Upper lobe of right lung (tissue), 1 donor: ENCODE data around the gene DCUN1D1. TPM values are rescaled to one million over a fixed set of nuclear protein-coding genes. Genes with fewer than 3 reads are reported as not detected.
A peak's percentile ranks its signal among the peaks of the same experiment; 100 is the strongest.

ENCODE experiments used
- ATAC-seq: fragments of 200-7000 bp; cut with Tn5 transposase; one replicate; pipeline ENCODE4 v1.9.1; 2020; ENCODE audit warnings: mild to moderate bottlenecking, moderate library complexity
- DNase-seq: peaks from one replicate; pipeline ENCODE4 v3.0.0-alpha.2; 2020
- H3K27ac ChIP-seq: fragments of 200-600 bp; one replicate; pipeline ENCODE4 v1.8.0; 2022
- H3K27me3 ChIP-seq: fragments of 200-600 bp; one replicate; pipeline ENCODE4 v1.8.0; 2022; ENCODE audit warnings: mild to moderate bottlenecking
- H3K36me3 ChIP-seq: fragments of 200-600 bp; one replicate; pipeline ENCODE4 v1.8.0; 2022
- H3K4me1 ChIP-seq: fragments of 200-600 bp; one replicate; pipeline ENCODE4 v1.8.0; 2022
- H3K4me3 ChIP-seq: fragments of 200-600 bp; one replicate; pipeline ENCODE4 v1.8.0; 2022; ENCODE audit warnings: mild to moderate bottlenecking
- H3K9me3 ChIP-seq: fragments of 200-600 bp; one replicate; pipeline ENCODE4 v1.8.0; 2022
- CTCF ChIP-seq: fragments of 200-600 bp; IDR thresholded peaks from one replicate; pipeline ENCODE4 v1.8.0; 2022; ENCODE audit warnings: antibody characterized with exemption
- intact Hi-C: fragments of 100-400 bp; cut with DNase I; formaldehyde crosslinking; loops from one replicate; pipeline ENCODE4 v1.11.0; 2022
- total RNA-seq: library from RNA; stranded (reverse); fragmentation: NEBNext Ultra II Directional; extraction: Animal tissue kit (Norgen Biotek cat#: 25700); gene quantifications from one replicate; pipeline ENCODE4 v1.2.1, GENCODE V29; 2021
- donor health status: DM: no; HTN: yes; CAD: no; lungs with severe emphysema.

Gene DCUN1D1
- total RNA-seq, 1 donor from 2014 or later: 49.9 TPM

GRCh38 chr3:182892226-182892625 is 88.1 kb downstream of the DCUN1D1 start:
- DNase-seq (no peak), ATAC-seq (peak; percentile 27)
- no peak overlapping the region for H3K27ac ChIP-seq
- no peaks in the 10 kb centered on the region for H3K4me1 ChIP-seq
- H3K9me3 ChIP-seq: no peaks in the 10 kb centered on the region
- intact Hi-C loops: no loop called here
- peaks cover 19% of the 10 kb centered on the region for H3K36me3 ChIP-seq
- TF ChIP-seq CTCF: no peak
- no peak overlapping the region for H3K4me3 ChIP-seq
- H3K27me3 ChIP-seq: no peaks in the 10 kb centered on the region

- ATAC-seq (no peak), DNase-seq (no peak)
- H3K4me3 ChIP-seq: no peak overlapping the region
- intact Hi-C loops: no loop called here
- TF ChIP-seq CTCF: no peak
- no peaks in the 10 kb centered on the region for H3K4me1 ChIP-seq
- H3K9me3 ChIP-seq: no peaks in the 10 kb centered on the region
- H3K27me3 ChIP-seq: no peaks in the 10 kb centered on the region
- H3K36me3 ChIP-seq: peaks cover 16% of the 10 kb centered on the region
- H3K27ac ChIP-seq: no peak overlapping the region
Measured at GRCh38 chr3:182891364-182891763, 89.0 kb downstream of the DCUN1D1 start.

GRCh38 chr3:182889948-182890629 is 90.2 kb downstream of the DCUN1D1 start:
- Histone ChIP-seq H3K27me3 (no peaks in the 10 kb centered on the region), H3K27ac (no peak overlapping the region), H3K9me3 (no peaks in the 10 kb centered on the region), H3K36me3 (peaks cover 18% of the 10 kb centered on the region), H3K4me3 (no peak overlapping the region), H3K4me1 (no peaks in the 10 kb centered on the region)
- DNase-seq (no peak), ATAC-seq (peak; percentile 96)
- intact Hi-C loops: no loop called here
- no peak for TF ChIP-seq CTCF

Other genes with a start within 250 kb of the DCUN1D1 start
- gene ATP11B, start 187.0 kb downstream of the DCUN1D1 start, total RNA-seq: 70.7 TPM
- 61.4 TPM for gene MCCC1, start 119.0 kb upstream of the DCUN1D1 start, total RNA-seq
- 283 TPM for gene LAMP3, start 182.2 kb upstream of the DCUN1D1 start, total RNA-seq